Endothelial cell of umbilical vein (primary cell): Measurements from ENCODE around the gene ZC3H12A.

Source experiments
- FOS ChIP-seq: IDR thresholded peaks from 2 replicates; pipeline ENCODE4 v1.6.1; 2011; ENCODE audit warnings: mild to moderate bottlenecking, low read length, moderate library complexity, borderline replicate concordance; ENCODE audit not compliant: insufficient read depth
- JUN ChIP-seq: IDR thresholded peaks from 2 replicates; pipeline ENCODE4 v1.6.1; 2011; ENCODE audit warnings: borderline replicate concordance, low read depth; ENCODE audit not compliant: insufficient read length, insufficient read depth
- POLR2A ChIP-seq: IDR thresholded peaks from 2 replicates; pipeline ENCODE4 v1.6.1; 2012; ENCODE audit warnings: low read depth, mild to moderate bottlenecking, control low read depth, low read length
- TF ChIP-seq, protein P1 (sequence below), 2 donors: IDR thresholded peaks; 1 replicate in 1 of 2; 2 replicates in 1 of 2; pipeline ENCODE4 v1.5.1; 2011; ENCODE audit warnings: low read length in 2 of 2, mild to moderate bottlenecking in 2 of 2, moderate library complexity in 2 of 2, control low read depth in 1 of 2, inconsistent platforms in 1 of 2, low read depth in 1 of 2; ENCODE audit not compliant: insufficient read depth in 1 of 2; ENCODE audit errors: extremely low read depth in 1 of 2

DNA sequence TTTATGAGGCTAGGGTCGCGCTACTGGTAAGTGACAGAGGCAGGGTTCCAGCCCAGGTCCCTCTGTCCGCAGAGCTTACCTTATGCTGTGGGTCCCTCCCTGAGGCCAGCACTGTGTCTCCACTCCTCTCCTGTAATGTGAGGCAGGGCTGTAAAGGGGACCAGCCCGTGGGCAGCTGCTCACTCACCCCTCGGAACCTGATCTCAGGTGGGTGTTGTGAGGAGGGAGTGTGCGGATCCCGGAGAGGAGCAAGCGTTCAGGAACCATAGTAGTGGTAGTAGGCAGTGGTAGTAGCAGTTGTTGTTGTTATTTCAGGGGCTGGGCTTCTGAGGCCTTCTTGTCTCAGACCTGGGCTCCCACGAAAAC, 1.7 kb downstream of the ZC3H12A start:
- no peak for TF ChIP-seq JUN
- TF ChIP-seq, protein P1, sequence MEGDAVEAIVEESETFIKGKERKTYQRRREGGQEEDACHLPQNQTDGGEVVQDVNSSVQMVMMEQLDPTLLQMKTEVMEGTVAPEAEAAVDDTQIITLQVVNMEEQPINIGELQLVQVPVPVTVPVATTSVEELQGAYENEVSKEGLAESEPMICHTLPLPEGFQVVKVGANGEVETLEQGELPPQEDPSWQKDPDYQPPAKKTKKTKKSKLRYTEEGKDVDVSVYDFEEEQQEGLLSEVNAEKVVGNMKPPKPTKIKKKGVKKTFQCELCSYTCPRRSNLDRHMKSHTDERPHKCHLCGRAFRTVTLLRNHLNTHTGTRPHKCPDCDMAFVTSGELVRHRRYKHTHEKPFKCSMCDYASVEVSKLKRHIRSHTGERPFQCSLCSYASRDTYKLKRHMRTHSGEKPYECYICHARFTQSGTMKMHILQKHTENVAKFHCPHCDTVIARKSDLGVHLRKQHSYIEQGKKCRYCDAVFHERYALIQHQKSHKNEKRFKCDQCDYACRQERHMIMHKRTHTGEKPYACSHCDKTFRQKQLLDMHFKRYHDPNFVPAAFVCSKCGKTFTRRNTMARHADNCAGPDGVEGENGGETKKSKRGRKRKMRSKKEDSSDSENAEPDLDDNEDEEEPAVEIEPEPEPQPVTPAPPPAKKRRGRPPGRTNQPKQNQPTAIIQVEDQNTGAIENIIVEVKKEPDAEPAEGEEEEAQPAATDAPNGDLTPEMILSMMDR (IDR thresholded peaks at IDR 0.05; ENCODE audit: extremely low read depth in 1 of 2, insufficient read depth in 1 of 2, low read depth in 1 of 2, low read length in 2 of 2) = no peak
- TF ChIP-seq POLR2A = no peak
- no peak for TF ChIP-seq FOS
